Activated effector memory CD4-positive, alpha-beta T cell treated with Interleukin-2 at 50 U/mL for 16 hours (primary cell): Measurements from ENCODE around the gene RTN4RL2.

Experiments
- DNase-seq: peaks from one replicate; pipeline ENCODE4 v3.0.0-alpha.2; 2020

RTN4RL2 gene

DNA sequence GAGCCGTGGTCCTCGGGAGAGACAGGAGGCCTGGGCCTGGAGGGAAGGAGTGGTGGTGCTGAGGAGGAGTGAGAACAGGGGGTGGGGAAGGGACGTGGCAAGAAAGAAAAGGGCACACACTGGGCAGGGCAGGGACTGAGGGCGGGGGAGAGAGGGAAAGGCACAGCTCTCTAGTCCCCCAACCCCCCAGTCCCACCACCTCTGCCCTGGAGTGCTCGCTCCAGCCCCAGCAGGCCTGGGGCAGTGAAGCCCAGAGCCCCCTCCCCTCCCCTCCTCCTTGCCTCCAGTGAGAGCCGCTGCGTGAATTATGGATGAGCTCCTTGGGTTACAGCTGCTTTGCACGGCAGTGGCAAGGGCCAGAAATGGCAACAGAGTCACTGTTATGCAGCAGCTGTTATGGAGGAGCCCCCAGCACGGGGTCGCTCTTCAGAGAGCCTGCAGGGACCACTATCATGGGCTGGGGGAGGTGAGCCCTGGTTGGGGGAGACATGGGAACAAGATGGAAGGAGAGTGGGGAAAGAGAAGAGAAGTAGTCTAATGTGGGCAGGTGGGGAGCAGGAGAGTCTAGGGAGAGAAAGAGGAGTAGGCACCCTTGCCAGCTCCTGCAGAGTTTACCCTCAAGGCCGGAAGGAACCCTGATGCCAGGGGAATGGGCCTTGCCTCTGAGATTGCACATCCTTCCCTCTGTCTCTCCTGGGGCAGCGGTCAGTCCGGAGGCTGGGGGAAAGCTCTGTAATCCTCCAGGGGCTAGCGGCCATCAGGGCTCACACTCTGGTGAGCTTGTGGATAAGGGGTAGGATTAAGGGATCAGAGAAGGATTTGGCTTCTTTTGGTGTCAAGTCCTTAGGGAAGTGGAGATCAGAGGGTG is 3.6 kb downstream of the RTN4RL2 start:
- no peak for DNase-seq

DNA sequence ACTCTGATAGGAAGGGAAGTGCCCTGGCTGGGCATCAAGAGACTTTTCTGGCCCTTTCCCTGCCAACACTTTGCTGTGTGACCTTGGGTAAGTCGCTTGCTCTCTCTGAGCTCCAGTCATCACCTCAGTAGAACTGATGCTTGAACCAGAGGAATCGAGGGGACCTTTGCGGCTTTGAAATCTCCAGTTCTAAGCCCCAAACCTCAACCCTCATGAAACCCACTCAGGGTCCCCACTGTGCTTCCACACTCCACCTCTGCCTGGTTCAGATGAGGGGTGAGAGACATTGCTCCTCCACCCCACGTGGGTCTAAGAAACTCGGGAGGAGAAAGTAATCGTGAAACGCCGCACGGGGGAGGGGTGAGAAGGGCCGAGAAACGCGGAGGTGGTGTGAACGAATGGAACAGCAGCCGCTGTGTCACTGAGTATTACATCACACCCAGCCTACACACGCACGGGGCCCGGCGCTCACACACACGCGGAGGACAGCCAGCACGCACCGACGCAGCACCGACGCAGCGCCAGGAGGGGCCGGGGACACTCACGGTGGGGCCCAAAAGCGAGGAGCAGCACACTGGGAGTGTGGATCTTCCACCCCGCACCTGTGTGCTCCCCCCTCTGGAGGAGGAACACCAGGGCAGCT is 4.3 kb downstream of the RTN4RL2 start:
- DNase-seq: no peak

DNA sequence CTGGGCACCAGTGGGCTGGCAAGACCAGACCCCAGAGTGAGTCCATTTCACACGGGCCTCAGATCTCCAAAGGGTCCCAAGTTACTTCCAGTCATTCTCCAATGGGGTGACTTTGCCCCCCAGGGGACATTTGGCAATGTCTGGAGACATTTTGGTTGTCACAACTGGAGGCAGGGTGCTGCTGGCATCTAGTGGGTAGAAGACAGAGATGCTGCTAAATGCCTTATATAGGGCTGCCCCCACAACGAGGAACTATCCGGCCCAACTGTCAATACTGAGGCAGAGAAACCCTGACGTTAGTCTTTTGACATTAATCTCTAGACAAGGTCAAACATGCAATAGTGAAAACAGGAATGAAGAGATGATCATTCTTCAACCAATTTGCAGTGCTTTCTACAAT is 6.4 kb downstream of the RTN4RL2 start:
- DNase-seq: no peak

DNA sequence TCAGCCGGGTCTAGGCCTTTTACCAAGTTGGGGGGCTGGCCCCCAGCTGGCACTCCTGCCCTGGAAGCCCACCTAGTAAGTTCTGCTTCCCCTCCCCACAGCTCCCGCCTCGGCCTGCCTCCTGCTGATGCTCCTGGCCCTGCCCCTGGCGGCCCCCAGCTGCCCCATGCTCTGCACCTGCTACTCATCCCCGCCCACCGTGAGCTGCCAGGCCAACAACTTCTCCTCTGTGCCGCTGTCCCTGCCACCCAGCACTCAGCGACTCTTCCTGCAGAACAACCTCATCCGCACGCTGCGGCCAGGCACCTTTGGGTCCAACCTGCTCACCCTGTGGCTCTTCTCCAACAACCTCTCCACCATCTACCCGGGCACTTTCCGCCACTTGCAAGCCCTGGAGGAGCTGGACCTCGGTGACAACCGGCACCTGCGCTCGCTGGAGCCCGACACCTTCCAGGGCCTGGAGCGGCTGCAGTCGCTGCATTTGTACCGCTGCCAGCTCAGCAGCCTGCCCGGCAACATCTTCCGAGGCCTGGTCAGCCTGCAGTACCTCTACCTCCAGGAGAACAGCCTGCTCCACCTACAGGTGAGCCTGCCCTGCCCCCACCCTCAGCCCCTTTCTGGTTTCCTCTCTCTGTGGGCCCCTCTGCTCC is 7.3 kb downstream of the RTN4RL2 start:
- DNase-seq: no peak

DNA sequence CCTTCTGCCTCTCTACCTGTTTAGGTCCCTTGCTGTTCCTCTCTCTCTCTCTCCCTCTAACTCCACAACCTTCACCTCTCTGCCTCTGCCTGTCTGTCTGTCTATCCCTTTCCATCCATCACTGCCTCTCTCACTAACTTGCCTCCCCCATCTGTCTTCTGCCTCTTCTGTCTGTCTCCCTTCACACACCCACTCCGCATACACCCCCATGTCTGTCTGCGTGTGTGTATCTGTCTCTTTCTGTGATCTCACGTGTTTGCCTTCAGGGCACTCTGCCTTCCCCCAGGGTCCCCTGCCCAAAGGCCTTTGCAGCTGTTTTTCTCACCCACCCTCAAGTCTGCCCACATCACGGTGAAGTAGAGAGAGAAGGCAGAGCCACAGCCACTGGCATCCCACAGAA is 7.9 kb downstream of the RTN4RL2 start:
- DNase-seq: no peak

DNA sequence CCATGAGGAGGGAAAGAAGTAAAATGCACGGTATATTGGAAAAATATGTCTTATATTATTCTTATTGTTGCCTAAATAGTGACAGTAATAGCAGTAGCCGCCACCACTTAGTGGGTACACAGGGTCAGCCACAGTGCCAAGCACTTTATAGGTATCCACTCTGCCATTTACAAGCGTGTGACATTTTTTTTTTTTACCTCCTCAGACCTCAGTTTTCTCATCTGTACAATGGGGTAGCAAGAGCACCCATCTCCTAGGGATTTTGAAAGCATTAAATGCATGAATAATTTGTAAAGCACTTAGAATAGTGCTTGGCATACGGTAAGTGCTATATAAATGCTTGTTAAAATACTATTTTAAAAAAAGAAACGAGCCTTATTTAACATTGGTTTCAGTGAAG is 8.9 kb downstream of the RTN4RL2 start:
- DNase-seq: no peak

DNA sequence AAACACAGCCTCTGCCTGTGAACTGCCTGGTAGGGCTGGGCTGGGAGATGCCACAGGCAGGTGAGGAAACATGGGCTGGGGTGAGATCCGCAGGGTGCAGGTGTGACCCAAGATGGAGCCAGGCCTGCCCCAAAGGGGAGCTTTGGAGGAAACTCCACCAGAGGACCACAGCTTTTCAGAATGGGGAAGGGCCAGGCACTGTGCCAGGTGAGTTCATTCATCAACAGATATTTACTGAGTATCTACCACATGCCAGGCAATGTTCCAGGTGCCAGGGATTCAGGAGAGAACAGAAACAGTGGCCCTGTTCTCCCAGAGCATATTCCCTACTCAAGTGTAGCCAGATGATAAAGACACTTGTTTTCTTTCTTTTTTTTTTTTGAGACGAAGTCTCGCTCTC is 11.2 kb downstream of the RTN4RL2 start:
- no peak for DNase-seq

DNA sequence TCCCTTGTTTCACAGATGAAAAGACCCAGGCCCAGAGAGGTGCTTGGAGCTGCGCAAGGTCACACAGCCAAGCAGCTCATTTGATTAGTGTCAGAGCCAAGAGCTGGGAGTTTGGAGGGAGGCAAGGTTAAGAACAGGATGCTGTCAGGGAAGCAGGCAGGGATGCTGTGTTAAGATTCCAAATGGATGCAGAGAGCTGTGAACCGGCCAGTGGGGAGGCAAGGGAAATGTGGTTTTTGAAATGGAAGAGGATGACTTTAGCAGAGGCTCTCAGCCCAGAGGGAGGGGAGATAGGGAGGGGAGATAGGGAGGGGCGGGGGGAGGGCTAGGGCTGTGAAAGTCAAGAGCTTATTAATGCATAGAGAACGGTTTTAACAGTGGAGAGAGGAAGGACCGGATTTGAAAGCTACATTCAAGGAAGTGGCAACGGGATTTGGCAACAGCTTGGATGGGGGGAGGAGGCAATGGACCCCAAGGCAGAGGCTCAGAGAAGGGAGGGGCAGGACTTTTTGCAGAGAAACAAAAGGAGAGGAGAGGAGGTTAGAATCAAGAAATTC is 13.0 kb downstream of the RTN4RL2 start:
- no peak for DNase-seq

DNA sequence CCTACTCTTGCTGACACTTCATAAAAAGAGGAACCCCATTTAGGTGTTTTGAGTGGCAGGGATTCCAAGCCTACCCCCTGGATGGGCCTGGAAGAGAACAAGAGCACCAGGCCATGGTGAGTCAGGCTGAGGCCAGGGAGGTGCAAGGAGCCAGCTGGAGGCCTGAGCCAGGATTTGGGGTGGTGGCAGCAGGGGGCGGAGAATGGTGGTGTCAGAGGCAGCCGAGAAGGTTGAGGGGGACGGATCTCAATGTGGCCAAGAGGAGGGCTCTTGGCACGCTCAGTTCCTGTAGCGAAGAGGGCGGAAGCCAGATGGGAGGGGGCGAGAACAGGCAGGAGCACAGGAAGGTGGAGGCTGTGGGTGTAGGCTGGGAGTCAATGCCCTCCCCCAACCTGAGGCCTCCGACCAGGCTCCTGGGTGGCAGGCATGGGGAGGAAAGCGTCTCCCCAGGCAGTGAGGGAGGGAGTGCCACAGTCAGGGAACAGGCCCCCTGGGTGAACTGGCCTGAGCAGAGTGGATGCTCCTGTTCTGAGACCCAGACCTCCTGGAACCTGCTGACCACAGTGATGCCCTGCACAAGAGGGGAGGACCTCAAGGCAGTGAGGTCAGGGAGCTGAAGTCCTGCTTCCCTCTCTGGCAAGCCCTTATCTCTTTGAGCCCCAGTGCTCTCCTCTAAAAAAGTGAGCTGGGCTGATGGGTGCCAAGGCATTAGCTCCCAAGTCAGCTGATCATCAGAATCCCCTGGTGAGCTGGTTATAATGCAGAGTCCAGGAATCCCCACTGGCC is 13.9 kb downstream of the RTN4RL2 start:
- peak; percentile 25 for DNase-seq

DNA sequence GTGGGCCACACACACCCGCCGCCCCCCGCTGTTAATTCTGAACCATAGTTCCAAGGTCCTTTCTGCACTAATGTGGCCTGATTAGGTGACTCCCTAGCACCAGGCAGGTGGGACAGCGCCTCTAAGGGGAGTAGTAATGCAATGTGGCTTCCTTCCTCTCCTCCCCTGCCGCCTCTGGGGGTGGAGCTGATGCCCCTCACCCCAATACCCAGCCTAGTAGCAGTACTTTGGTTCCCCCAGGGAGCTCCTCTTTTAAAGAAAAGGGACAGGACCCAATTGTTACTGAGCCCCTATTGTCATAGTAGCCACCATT is 14.4 kb downstream of the RTN4RL2 start:
- DNase-seq: no peak

DNA sequence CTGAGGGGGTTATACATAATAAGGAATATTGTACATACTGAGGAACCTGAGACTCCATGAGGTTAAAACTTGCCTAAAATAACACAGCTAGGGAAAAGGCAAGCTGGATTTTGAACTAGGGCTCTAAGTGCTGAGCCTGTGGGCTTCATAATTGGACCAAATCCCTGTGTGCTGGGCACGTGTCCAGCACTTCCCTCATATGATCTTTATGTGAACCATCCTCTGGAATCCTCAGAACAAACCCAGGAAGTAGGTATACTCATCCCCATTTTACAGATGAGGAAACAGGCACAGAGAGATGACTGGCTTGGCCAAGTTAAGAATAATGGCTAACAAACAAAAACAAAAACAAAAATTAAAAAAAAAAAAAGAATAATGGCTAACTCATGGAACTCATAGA is 14.9 kb downstream of the RTN4RL2 start:
- DNase-seq: no peak

DNA sequence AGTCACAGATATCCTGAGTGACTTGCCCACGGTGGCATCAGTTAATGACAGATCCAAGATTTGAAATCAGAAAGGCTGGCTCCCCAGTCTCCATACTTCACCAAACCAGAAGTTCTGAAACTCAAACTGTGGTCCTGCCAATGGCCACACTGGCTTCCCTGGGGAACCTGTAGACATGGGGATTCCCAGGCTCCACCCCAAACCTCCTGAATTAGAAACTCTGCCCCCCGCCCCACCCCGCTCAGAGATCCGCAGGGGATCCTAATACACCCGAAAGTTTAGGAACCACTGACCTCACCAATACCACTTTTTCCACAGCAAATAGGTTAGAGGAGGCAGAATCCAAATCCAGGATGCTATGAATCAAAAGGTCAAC is 15.3 kb downstream of the RTN4RL2 start:
- DNase-seq: no peak

DNA sequence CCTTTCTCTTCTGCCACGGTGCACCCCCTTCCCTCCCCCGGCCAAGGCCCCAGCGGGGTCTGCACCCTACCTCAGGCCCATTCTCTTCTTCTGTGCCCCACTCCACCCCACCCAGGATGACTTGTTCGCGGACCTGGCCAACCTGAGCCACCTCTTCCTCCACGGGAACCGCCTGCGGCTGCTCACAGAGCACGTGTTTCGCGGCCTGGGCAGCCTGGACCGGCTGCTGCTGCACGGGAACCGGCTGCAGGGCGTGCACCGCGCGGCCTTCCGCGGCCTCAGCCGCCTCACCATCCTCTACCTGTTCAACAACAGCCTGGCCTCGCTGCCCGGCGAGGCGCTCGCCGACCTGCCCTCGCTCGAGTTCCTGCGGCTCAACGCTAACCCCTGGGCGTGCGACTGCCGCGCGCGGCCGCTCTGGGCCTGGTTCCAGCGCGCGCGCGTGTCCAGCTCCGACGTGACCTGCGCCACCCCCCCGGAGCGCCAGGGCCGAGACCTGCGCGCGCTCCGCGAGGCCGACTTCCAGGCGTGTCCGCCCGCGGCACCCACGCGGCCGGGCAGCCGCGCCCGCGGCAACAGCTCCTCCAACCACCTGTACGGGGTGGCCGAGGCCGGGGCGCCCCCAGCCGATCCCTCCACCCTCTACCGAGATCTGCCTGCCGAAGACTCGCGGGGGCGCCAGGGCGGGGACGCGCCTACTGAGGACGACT is 15.9 kb downstream of the RTN4RL2 start:
- DNase-seq: peak; percentile 10

DNA sequence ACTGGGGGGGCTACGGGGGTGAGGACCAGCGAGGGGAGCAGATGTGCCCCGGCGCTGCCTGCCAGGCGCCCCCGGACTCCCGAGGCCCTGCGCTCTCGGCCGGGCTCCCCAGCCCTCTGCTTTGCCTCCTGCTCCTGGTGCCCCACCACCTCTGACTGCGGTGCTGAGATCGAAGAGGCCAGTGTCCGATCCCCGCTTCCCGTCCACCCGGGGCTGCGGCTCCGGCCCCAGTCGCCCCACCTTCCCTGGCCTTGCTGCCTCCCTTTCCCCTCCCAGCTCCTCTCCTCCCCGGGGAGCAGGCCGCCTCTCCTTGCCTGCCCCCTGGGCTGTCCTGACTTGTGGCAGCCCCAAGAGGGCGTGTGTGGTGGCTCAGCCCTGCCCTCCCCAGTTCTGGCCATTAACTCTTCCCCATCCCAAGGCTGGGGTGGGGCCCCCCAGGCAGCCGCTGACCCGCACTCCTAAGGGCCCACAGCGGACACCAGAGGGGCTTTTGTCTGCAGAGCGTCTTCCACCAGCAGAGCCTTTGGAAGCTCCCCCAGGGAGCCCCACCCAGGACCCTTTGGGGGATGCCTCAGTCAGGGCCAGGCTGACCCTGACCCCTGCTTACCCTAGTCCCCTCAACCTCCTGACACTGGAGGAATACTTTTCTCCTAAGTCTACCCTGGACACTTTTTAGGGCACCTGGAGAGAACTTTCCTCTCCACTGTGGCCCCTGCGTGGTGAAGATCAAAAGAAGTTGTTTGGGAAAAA is 16.6 kb downstream of the RTN4RL2 start:
- DNase-seq: no peak

DNA sequence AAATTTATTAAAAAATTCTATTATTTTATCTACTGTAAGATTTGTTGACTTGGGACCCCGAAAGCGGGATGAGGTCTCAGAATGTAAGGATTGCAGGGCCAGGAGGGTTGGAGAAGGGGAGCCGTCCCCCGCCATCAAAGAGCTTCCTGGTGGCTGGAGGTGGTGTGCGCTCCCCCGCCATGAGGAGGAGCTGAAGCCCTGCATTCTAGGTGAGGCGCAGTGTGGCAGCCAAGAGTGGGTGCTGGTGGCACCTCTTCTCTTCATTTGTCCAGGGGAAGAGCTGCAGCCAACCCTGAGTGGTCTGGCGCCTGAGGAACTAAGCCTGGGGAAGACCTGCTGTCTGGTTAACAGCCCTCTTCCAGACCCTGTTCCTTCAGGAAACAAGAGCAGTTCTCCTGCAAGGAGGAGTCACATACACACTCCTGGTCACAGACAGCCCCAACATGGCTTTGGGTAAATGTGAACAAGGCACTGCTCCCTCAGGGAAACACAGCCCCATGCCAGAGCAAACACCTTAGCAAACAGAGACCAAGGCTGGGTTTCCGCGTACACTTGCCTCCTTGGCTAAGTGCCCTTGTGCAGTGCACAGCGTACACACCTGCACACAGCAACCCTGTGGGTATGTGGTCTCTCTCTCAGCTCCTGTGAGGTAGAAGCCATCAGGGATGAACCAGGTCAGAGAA is 17.3 kb downstream of the RTN4RL2 start:
- no peak for DNase-seq

DNA sequence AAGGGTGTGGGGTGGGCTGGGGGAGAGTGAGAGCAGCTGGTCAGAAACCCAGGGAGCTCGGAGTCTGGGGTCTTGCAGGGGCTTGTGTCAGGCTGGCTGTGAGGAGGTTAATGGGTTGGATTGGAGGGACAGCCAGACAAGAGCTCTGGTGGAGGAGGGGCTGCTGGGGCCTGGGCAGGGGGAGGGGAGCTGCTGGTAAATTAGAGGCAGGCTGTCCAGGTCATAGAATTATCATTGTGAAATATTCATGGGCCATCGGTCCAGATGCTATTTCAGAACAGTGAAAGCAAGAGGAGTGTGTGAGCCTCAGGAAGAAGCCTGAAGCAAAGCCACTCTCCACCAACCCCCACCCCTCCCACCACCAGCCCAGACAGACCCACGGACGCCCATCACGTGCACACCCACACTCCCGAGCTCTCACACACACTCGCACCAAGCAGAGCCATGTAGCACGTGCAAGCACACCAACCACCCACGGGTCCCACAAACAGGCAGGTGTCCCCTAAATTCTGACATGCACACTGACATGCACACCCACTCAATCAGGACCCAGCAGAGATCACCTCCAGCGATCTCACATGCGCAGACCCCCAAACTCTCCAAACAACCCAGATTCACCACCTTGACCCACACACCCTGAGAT is 18.8 kb downstream of the RTN4RL2 start:
- DNase-seq: no peak

DNA sequence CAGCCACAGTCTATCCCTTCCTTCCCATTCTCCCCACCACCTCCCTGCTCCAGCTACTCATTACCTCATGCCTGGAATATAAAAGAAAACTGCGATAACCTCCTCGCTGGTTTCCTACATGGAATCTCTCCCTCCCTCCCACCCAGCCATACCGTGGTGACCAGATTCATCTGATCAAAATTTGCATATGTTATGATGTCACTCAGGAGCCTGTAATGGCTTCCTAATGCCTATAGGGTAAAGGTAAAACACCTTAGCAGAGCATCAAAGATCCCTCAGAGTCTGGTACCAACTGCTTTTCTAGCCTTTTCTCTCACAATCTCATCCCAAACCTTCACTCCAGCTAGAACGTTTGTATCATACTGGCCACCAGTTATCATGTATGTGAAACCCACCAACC is 19.6 kb downstream of the RTN4RL2 start:
- DNase-seq: no peak

DNA sequence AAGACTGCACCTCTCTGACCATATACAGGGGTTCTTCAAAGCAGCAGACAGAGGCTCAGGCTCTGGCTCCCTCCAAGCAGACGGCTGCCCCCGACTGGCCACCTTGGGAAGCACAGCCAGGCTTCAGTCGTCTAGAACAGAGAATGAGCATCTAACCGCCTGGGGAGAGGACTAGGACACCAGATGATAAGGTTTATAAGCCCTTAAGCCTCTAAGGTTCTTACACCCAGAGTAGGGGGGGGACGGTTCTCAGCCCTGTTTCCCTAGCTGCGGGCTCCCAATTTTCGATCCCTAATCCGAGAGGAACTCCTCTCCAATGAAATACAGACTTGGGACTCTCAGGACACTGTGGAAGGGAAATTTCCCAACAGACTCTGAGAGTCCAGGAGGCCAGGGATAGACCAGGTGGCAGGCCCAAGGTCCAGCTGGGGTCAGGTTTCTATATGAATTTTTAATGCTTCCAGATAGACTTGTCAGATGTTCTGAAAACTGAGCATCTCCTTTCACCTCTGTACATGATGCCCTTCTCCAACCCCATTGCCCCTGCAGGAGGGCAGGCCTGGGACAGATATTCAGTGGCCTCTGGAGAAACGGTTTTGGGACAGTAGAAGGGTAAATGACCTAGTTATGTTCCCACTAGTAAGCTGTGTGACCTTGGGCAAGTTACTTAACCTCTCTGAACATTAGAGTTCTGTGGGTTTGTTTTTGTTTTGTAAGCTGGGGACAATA is 20.2 kb downstream of the RTN4RL2 start:
- peak; percentile 47 for DNase-seq

DNA sequence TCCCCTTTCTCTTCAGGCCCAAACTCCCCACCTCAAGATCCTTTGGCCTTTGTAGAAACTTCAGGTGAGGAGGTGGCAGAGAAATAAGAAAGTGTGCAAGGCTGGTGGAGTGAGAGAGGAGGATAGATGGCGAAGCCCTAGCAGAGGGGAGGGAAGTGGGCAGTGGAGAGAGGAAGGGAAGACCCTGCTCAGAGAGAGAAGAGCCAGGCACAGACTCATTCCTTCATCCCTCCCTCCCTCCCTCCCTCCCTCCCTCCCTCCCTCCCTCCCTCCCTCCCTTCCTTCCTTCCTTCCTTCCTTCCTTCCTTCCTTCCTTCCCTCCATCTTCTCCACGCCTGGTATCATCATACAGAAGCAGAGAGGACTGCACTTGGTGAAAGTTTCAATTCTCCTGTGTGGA is 21.0 kb downstream of the RTN4RL2 start:
- DNase-seq: no peak
